Measurements from ENCODE around the gene KRTAP5-5. TPM values are rescaled to one million over a fixed set of nuclear protein-coding genes. Genes with fewer than 3 reads are reported as not detected.
A peak's percentile ranks its signal among the peaks of the same experiment; 100 is the strongest.

Gene KRTAP5-5
- total RNA-seq, 1 experiment from 2014 or later, result not detected

- Histone ChIP-seq H4K8ac (replicated peaks; ENCODE audit: insufficient read length, low read depth, low read length) (no peak overlapping the region), H2BK15ac (ENCODE audit: low read depth, low read length) (no peak overlapping the region), H2AK5ac (ENCODE audit: insufficient read length, low read length) (no peak overlapping the region), H2BK12ac (ENCODE audit: insufficient read length, low read depth, low read length) (no peak overlapping the region), H3K9me3 (ENCODE audit: control insufficient read depth, low read depth, low read length) (no peaks in the 10 kb centered on the region), H2AFZ (ENCODE audit: low read length) (no peak overlapping the region), H2BK5ac (ENCODE audit: insufficient read length, low read length) (no peak overlapping the region), H3K79me1 (ENCODE audit: insufficient read depth, low read depth, low read length, poor library complexity, severe bottlenecking) (no peaks in the 10 kb centered on the region), H3K9ac (ENCODE audit: extremely low read depth, insufficient read length, low read length) (no peak overlapping the region), H2BK20ac (ENCODE audit: low read depth, low read length, poor library complexity, severe bottlenecking) (no peak overlapping the region), H3K14ac (ENCODE audit: insufficient read depth, low read length) (no peak overlapping the region), H4K20me1 (ENCODE audit: control insufficient read depth, insufficient read depth, insufficient read length) (no peaks in the 10 kb centered on the region), H3K23me2 (ENCODE audit: insufficient read length, low read depth, low read length, poor library complexity, severe bottlenecking) (no peaks in the 10 kb centered on the region), H3K27ac (ENCODE audit: insufficient read length, low read depth, low read length) (no peak overlapping the region), H3K79me2 (ENCODE audit: insufficient read depth, low read length) (no peaks in the 10 kb centered on the region), H4K5ac (ENCODE audit: insufficient read length, low read depth, low read length) (no peak overlapping the region), H3K4me1 (ENCODE audit: insufficient read depth, low read length) (no peaks in the 10 kb centered on the region), H3T11ph (ENCODE audit: low read length) (no peak overlapping the region), H4K91ac (ENCODE audit: insufficient read length, low read depth, low read length) (no peak overlapping the region), H3K4me2 (ENCODE audit: insufficient read depth, insufficient read length, low read length) (no peak overlapping the region), H2BK120ac (ENCODE audit: low read depth, low read length, poor library complexity, severe bottlenecking) (no peak overlapping the region), H3K4ac (ENCODE audit: low read depth, low read length) (no peak overlapping the region), H3K23ac (ENCODE audit: insufficient read length, low read depth, low read length) (no peak overlapping the region), H3K27me3 (ENCODE audit: insufficient read depth, low read length) (no peaks in the 10 kb centered on the region), H3K18ac (ENCODE audit: insufficient read length, low read depth, low read length) (no peak overlapping the region), H3K56ac (ENCODE audit: insufficient read length, low read depth, low read length) (no peak overlapping the region)
- no peaks in the 10 kb centered on the region for H3K9me3 Mint-ChIP-seq
- no peak for DNase-seq
- peak overlapping the region in 1 of 3 experiments; percentile 84; a peak in 1 of 7 replicates for H3K27ac Mint-ChIP-seq
- H3K36me3 Mint-ChIP-seq (ENCODE audit: insufficient read depth in 1 of 3, low read depth in 3 of 3), result no peaks in the 10 kb centered on the region
- peaks cover 33% of the 10 kb centered on the region for H3K27me3 Mint-ChIP-seq (ENCODE audit: low read depth)
- H3K4me1 Mint-ChIP-seq, result peaks cover 4% of the 10 kb centered on the region in 2 experiments; a peak in 2 of 4 replicates
- H3K4me3 Mint-ChIP-seq, result no peak overlapping the region
- no CpG with 5 or more reads among the region's 14 CpGs for WGBS (ENCODE audit: extremely low coverage, insufficient read length, low lambda C conversion rate)
- no peak for TF ChIP-seq CTCF (conservative IDR thresholded peaks at IDR 0.05)
These were observed 29.9 kb downstream of the KRTAP5-5 start for GRCh38 chr11:1659506-1659905.
